Right lobe of liver (tissue), 4 donors: ENCODE measurements around the gene NCOA6.
"Not testable (repeated sequence)": the region's sequence is repeated elsewhere in the genome, so short reads cannot be mapped to it uniquely, and the experiment has no call there.

Experiments
- CTCF ChIP-seq, 4 donors: fragments of 200-600 bp in 3 of 4; fragments of 450-650 bp in 1 of 4; IDR thresholded peaks; one replicate each; pipeline versions ENCODE4 v1.5.1 to v1.8.0; 2016 to 2022; ENCODE audit warnings: antibody characterized with exemption in 4 of 4, mild to moderate bottlenecking in 2 of 4
- POLR2A ChIP-seq: fragments of 450-650 bp; IDR thresholded peaks from one replicate; pipeline ENCODE4 v1.6.1; 2017; ENCODE audit warnings: antibody characterized with exemption, mild to moderate bottlenecking
- donor health status: DM: no; HTN: no; CAD: no.
- donor health status: DM: no; HTN: no; CAD: no.
- donor health status: DM: no; HTN: yes; CAD: no.

GRCh38 chr20:34713944-34714515 is 111.4 kb downstream of the NCOA6 start:
- not testable (repeated sequence) for TF ChIP-seq CTCF (IDR thresholded peaks at IDR 0.05); POLR2A
